ENCODE measurements around the gene GIMAP6.
"Not testable (repeated sequence)": the region's sequence is repeated elsewhere in the genome, so short reads cannot be mapped to it uniquely, and the experiment has no call there.

GIMAP6 gene

GRCh38 chr7:150645259-150646020, 13.3 kb upstream of the GIMAP6 start:
- DNase-seq, result no peak

- DNase-seq, result no peak
These were observed 10.7 kb upstream of the GIMAP6 start for GRCh38 chr7:150642926-150643325.

GRCh38 chr7:150641854-150642253, 9.7 kb upstream of the GIMAP6 start:
- DNase-seq, result no peak

GRCh38 chr7:150633926-150634325, 1.7 kb upstream of the GIMAP6 start:
- no peak for DNase-seq

- DNase-seq, result peak; percentile 52
These were observed 930 bp downstream of the GIMAP6 start for GRCh38 chr7:150631084-150631826.

- DNase-seq, result no peak
These were observed 2.8 kb downstream of the GIMAP6 start for GRCh38 chr7:150629347-150629746.

- no peak for DNase-seq
These were observed 4.2 kb downstream of the GIMAP6 start for GRCh38 chr7:150627959-150628358.

- no peak for DNase-seq
These were observed 5.5 kb downstream of the GIMAP6 start for GRCh38 chr7:150626696-150627095.

- DNase-seq, result no peak
These were observed 10.8 kb downstream of the GIMAP6 start for GRCh38 chr7:150621376-150621775.

GRCh38 chr7:150620617-150621371, 11.4 kb downstream of the GIMAP6 start:
- no peak for DNase-seq

GRCh38 chr7:150620061-150620460, 12.1 kb downstream of the GIMAP6 start:
- DNase-seq, result no peak

GRCh38 chr7:150615221-150615755, 16.9 kb downstream of the GIMAP6 start:
- not testable (repeated sequence) for DNase-seq

- DNase-seq, result not testable (repeated sequence)
These were observed 17.8 kb downstream of the GIMAP6 start for GRCh38 chr7:150614426-150614825.

- DNase-seq, result no peak
These were observed 18.3 kb downstream of the GIMAP6 start for GRCh38 chr7:150613880-150614279.

- no peak for DNase-seq
These were observed 19.3 kb downstream of the GIMAP6 start for GRCh38 chr7:150612925-150613324.

GRCh38 chr7:150610233-150610632, 22.0 kb downstream of the GIMAP6 start:
- DNase-seq, result no peak

- DNase-seq, result peak; percentile 32
These were observed 28.6 kb downstream of the GIMAP6 start for GRCh38 chr7:150603600-150603999.

- no peak for DNase-seq
These were observed 36.8 kb downstream of the GIMAP6 start for GRCh38 chr7:150595361-150595760.

GRCh38 chr7:150594805-150595204, 37.4 kb downstream of the GIMAP6 start:
- no peak for DNase-seq

GRCh38 chr7:150587551-150587950, 44.6 kb downstream of the GIMAP6 start:
- DNase-seq, result no peak

- DNase-seq, result no peak
These were observed 45.4 kb downstream of the GIMAP6 start for GRCh38 chr7:150586785-150587152.

GRCh38 chr7:150586068-150586784, 46.0 kb downstream of the GIMAP6 start:
- DNase-seq, result no peak

- no peak for DNase-seq
These were observed 47.0 kb downstream of the GIMAP6 start for GRCh38 chr7:150585199-150585598.

Measured in CD4-positive, alpha-beta T cell treated with Interleukin-12 subunit alpha and Interleukin-12 subunit beta, for 1 hour (primary cell).